Mononuclear cell (primary cell): Measurements from ENCODE around the gene LGALS7. TPM values are rescaled to one million over a fixed set of nuclear protein-coding genes. Genes with fewer than 3 reads are reported as not detected.

Experiments used
- H3K27me3 ChIP-seq: 2 replicates; pipeline ENCODE4 v1.6.0; 2011; ENCODE audit warnings: low read length, control low read depth; ENCODE audit not compliant: insufficient read depth
- H3K4me1 ChIP-seq: 2 replicates; pipeline ENCODE4 v1.5.1; 2011; ENCODE audit warnings: mild to moderate bottlenecking, low read length, control low read depth; ENCODE audit not compliant: insufficient read depth
- H3K4me3 ChIP-seq: 2 replicates; pipeline ENCODE4 v1.5.1; 2011; ENCODE audit warnings: mild to moderate bottlenecking, low read length, moderate library complexity
- H3K9me3 ChIP-seq: 2 replicates; pipeline ENCODE4 v1.5.1; 2011; ENCODE audit warnings: low read depth, mild to moderate bottlenecking, control low read depth, low read length
- total RNA-seq: library from RNA; depleted of rRNA; stranded (reverse); fragments of >200 nt; gene quantifications from one replicate; pipeline ENCODE4 v1.2.3, GENCODE V29; 2012

Gene LGALS7
- total RNA-seq, 1 donor: not detected

DNA sequence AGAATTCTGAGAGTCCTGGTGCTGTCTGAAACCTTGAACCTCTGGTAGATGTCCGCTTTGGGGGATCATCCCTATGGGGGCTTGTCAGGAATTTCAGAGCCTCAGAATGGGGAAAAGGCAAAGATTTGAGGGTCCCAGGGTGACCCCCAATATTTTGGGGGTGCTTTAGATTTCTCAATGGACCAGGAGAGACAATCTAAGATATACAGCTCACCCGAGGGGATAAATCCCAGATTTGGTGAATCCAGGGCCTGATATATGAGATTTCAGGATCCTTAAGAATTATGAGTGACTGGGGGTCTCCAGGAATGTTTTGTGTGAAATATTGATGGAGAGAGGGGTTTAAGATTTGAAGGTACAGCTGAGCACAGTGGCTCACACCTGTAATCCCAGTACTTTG lies 32.4 kb downstream of the LGALS7 start:
- no peaks in the 10 kb centered on the region for H3K9me3 ChIP-seq
- no peaks in the 10 kb centered on the region for H3K27me3 ChIP-seq
- peaks cover 18% of the 10 kb centered on the region for H3K4me1 ChIP-seq
- H3K4me3 ChIP-seq: no peak overlapping the region

DNA sequence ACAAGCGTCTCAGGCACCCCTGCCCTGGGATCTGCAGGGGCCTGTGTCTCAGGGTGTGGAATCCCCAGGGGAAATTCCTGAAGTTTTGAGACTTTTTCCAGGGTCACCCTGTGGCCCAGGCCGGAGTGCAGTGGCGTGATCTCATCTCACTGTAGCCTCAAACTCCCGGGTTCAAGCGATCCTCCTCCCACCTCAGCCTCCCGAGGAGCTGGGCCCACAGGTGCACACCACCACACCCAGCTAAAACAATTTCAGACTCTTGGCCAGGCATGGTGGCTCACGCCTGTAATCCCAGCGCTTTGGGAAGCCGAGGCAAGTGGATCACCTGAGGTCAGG lies 33.1 kb downstream of the LGALS7 start:
- H3K4me3 ChIP-seq: no peak overlapping the region
- peaks cover 20% of the 10 kb centered on the region for H3K4me1 ChIP-seq
- H3K9me3 ChIP-seq: no peaks in the 10 kb centered on the region
- H3K27me3 ChIP-seq: no peaks in the 10 kb centered on the region

DNA sequence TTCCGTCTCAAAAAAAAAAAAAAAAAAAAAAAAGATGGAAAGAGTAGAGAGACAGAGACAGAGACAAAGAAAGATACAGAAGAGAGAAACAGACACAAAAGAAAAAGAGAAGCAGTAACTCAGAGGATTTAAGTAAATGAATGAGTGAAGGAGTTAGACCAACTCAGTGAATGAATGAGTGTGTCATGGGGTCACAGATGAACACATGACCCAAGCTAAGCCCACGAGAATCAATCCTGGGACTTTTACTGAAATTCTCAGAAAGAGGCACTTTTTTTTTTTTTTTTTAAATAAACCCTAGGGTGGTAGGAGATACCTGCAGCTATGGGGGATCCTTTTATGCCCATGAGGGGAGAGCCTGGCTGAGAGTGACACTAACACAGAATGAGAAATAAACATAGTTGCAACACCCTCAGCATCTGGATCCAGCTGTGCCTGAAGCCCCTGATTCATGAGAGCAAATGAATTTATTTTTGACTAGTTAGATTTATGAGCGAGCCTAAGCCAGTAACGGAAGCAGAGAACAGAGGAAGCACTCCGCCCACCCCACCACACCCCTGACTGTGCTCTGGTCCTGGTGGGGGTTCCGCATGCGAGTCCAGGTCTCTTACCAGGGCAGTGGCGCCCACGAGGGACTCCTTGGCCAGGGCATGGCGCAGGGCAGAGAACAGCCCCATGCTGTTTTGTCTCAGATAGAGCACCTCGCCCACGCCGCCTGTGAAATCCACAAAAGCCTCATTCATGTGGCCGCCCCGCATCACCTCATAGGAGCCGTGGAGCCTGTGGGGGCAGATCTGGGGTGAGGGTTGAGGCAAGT lies 33.7 kb downstream of the LGALS7 start:
- Histone ChIP-seq H3K4me1 (peaks cover 26% of the 10 kb centered on the region), H3K9me3 (no peaks in the 10 kb centered on the region), H3K4me3 (no peak overlapping the region), H3K27me3 (no peaks in the 10 kb centered on the region)

DNA sequence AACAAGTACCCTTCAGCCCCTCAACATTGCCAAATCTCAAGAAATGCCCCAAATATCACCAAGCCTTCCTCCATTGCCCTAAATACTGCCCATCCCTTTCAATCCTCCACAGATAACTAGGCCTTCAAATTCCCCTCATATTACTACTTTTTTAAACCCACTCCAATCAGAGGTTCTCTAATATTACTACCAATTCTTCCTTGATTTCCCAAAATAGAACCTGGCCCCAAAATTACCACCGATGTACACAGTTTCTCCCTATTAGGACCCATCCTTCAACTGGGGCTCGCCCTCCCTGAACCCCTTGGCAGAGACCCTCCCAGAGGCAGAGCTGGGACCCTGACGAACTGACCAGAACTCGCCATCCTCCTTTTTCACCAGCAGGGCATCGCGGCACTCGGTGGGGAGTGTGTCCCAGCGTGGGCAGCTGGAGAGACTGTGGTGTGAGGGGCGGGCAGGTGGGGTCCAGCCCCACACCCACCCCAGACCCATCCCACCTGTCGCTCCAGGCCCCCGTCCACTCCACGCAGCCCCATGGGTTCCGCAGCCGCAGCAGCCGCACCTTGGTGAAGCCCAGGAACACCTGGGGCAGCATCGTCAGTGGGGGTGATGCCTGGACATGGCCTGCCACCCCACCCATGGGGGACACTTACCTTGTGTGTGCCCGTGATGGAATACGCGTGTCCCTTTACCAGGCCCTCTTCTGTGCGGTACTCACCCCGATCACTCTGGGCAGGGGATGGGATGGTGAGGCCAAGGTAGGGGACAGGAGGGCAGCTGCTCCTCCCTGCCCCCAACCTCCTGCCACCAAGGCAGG lies 35.2 kb downstream of the LGALS7 start:
- Histone ChIP-seq H3K27me3 (no peaks in the 10 kb centered on the region), H3K4me1 (peaks cover 39% of the 10 kb centered on the region), H3K9me3 (no peaks in the 10 kb centered on the region), H3K4me3 (no peak overlapping the region)

DNA sequence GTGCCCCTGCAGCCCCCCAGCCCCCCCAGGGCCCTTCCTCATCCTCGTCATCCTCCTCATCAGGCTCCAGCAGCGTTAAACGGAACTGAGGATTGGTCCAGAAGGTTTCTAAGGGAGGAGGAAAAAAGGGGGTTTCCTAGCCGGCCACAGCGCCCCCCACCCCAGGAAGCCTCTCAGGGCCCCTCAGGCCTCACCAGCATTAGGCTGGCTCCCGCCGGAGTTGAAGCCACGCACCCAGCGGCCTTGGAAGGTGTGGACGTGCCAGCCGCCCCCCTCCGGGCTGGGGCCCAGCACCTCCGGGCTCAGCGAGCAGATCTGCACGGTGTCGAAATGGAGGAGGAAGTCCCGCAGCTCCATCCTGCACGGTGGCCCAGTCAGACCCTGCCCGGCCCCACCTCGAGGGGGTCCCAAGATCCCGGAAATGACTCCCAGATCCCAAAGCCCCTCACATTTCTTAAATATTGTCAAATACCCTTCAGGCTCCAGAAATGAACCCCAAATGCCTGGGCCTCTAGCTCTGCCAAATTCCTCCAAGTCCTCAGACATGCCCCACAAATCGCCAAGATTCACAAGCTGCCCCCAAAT lies 35.9 kb downstream of the LGALS7 start:
- Histone ChIP-seq H3K27me3 (no peaks in the 10 kb centered on the region), H3K9me3 (no peaks in the 10 kb centered on the region), H3K4me3 (no peak overlapping the region), H3K4me1 (peaks cover 39% of the 10 kb centered on the region)

DNA sequence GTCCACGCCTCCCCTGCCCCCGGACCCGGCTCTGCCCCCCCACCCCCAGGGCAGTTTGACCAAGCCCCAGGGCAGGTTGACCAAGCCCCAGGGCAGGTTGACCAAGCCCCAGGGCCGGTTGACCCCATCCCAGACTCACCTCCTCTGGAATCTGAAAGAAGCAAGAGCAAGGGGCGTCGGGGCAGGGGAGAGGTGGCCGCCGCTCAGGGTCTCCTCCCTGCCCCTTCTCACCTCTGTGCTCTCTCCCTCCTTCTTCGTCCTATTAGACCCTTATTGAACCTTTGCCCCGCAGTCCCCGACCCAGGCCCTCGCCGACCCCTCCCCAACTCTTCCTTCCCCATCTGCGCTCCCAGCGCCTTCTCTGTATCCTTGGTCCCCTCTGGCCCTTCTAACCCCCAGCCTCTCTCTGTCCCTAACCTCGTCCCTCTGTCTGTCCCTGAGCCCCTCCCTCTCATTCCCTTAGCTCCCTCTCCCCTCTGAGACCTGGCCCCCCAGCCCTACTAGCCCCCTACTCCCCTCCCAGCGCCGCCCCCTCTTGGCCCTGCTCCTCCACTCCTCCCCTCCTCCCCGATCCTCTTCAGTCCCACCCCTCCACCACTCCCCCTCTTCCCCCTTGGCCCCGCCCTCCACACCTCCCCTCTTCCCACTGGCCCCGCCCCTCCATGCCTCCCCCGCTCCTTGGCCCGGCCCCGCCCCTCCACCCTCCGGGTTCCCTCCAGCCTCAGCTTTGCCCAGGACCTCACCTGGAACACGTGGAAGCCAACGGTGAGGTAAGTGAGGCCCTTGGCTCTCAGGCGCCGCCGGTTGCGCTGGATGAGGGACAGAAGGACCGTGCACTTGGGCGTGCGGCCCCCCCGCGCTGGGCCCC lies 36.7 kb downstream of the LGALS7 start:
- Histone ChIP-seq H3K9me3 (no peaks in the 10 kb centered on the region), H3K27me3 (no peaks in the 10 kb centered on the region), H3K4me1 (peaks cover 39% of the 10 kb centered on the region), H3K4me3 (no peak overlapping the region)

DNA sequence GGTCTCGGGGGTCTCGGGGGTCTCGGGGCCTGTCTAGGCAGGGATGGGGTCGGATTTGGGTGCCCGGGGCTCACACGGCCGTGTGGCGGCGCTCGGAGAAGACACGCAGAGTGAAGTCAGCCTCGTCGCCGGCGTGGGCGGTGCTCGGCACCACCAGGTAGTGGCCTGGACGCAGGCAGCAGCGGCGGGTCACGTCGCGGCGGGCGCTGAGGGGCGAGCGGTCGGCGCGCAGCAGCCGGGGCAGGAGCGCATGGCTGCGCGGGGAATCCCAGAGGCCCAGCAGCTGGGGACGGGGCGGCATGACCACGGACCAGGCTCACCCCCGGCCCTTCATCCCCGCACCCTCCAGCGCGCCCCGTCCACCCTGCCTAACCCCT lies 37.3 kb downstream of the LGALS7 start:
- H3K4me1 ChIP-seq: peaks cover 39% of the 10 kb centered on the region
- no peak overlapping the region for H3K4me3 ChIP-seq
- H3K9me3 ChIP-seq: no peaks in the 10 kb centered on the region
- H3K27me3 ChIP-seq: no peaks in the 10 kb centered on the region

DNA sequence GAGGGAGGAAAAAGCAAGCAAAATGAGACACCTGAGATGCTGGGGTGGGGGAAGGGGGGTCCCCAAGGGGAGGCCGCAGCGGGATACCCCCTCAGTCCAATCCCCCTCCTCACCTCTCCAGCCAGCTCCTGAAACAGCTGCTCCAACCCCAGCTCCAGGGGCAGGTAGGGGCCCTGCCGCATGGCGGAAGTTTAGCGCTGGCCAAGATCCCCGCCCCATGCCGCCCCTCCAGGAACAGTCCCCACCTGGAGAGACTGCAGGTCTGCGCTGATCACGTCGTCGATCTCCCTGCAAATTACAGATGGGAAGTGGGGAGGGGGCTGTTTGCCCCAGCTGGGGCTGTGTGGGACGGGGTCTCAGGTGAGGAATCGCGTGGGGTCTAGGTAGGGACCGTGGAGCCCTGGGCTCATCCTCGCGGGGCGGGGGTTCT lies 38.0 kb downstream of the LGALS7 start:
- Histone ChIP-seq H3K4me3 (peak overlapping the region; percentile 24), H3K4me1 (peaks cover 39% of the 10 kb centered on the region), H3K27me3 (no peaks in the 10 kb centered on the region), H3K9me3 (no peaks in the 10 kb centered on the region)

DNA sequence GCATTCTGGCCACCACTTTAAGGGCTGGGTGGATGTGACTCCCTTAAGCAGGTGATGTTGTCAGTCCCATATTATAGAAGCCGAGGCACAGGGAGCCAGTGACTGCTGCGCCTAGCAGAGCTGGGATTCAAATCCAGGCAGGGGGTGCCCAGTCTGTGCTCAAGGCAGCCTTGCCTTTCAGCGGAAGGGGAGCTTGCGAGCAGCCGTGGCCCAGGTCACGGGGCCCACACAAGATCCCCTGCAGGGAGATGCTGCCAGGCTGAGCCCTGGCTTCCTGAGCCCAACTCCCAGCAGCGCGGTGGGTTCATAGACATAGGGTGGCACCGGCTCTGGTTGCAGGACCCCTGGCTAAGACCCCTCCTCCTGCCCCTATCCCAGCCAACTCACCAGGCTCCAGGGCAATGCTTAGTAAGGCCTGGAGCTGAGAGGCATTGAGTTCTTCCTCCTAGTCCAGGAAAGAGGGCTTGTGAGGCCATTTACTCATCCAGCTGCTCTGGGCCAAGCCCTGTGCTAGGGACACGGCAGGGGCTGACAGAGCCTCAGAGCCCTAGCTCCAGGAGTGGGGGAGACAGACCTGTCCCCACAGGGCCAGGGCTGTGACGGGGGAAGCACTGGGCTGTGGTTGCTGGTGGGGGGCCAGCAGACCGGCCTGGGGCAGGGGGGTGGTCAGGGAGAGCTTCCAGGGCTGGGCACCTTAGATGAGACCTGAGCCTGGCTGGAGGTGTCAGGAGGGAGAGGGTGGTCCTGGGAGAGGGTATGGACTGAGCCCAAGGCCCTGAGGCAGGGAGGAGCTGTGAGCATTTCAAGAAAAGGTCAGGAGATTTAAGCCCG lies 38.7 kb downstream of the LGALS7 start:
- no peaks in the 10 kb centered on the region for H3K27me3 ChIP-seq
- peak overlapping the region; percentile 24 for H3K4me3 ChIP-seq
- peaks cover 34% of the 10 kb centered on the region for H3K4me1 ChIP-seq
- no peaks in the 10 kb centered on the region for H3K9me3 ChIP-seq

DNA sequence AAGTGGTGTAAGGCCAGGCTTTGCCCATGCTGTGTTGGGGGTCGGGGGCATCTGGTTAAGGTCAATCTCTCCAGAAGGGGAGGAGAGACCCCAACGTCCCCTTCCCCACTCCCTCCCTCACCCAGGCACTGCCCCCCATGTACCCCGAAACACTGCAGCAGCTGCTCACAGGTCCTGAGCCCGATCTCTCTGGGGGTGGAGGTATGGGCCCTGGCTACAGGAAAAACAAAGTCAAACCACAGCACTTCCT lies 39.2 kb downstream of the LGALS7 start:
- H3K9me3 ChIP-seq: no peaks in the 10 kb centered on the region
- H3K4me1 ChIP-seq: peaks cover 30% of the 10 kb centered on the region
- no peaks in the 10 kb centered on the region for H3K27me3 ChIP-seq
- H3K4me3 ChIP-seq: no peak overlapping the region

DNA sequence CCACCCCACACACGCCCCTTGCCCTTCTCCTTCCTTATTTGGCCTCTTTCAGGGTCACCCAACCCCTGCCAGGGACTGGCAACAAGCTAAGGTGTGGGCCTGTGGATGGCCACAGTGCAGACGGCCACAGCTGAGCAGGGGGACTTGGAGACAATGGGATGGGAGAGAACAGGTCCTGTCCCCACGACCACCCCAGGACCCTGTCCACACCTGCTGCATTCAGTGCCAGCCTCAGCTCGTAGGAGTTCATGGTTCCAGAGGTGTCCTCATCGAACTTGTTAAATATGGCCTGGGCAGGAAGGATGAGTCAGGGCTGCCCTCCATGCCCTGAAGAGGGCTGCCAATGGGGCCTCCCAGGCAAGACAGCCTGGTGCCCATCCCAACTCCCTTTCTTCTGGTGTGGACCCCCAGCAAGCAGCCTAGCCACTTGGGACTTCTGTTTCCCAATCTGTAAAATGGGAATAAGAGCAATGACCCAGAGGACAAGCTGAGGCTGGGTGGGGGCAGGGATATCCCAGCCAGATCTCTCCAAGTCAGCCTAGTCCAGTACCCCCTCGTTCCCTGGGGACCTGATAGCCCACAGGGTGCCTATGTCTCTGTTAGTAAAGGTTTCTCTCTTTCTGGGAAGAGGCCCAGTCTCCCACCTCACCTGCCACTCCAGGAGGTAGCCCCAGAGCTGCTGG lies 39.7 kb downstream of the LGALS7 start:
- Histone ChIP-seq H3K4me3 (no peak overlapping the region), H3K4me1 (peaks cover 30% of the 10 kb centered on the region), H3K27me3 (no peaks in the 10 kb centered on the region), H3K9me3 (no peaks in the 10 kb centered on the region)

DNA sequence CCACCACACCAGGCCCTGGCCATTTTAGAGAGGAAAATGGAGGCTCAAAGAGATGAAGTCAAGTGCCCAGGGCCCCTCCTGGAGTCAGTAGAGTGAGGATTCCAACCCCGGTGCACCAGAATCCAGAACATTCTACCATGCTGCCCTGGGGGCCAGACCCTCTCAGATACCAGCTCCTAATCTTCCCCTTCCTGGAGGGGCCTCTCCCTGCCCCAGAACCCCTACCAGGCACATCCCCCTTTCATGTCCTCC lies 40.1 kb downstream of the LGALS7 start:
- Histone ChIP-seq H3K27me3 (no peaks in the 10 kb centered on the region), H3K9me3 (no peaks in the 10 kb centered on the region), H3K4me1 (peaks cover 30% of the 10 kb centered on the region), H3K4me3 (no peak overlapping the region)

DNA sequence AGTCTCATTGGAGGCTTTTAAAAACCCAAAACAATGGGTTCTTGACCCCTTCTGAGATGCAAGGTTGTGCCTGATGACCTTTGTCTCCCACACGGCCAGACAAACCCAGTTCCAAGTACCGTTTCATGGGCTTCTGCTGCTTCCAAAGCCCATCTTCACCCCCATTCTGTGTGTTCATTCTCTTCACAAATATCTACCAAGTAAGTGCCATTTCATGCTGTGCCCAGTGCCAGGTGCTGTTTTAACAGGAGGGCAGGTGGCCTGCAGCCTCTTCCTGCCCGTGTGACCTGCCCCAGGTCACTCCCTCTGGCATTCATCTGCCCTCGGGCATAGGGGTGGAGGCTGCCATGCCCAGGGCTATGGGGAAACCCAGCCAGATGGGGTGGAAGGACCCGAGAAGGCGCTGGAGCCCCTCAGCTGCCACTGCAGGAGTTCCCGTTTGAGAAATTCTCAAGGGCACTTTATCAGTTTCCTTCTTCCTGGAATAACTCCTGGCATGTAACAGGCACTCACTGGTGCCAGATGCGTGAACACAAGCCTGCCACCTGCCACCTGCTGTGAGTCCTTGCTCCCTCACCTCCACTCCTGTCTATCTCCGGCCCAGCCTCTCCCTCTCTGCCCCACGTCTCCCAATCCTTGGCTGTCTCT lies 41.5 kb downstream of the LGALS7 start:
- Histone ChIP-seq H3K4me1 (peaks cover 25% of the 10 kb centered on the region), H3K9me3 (no peaks in the 10 kb centered on the region), H3K4me3 (no peak overlapping the region), H3K27me3 (no peaks in the 10 kb centered on the region)
